Epithelial cell of esophagus (primary cell): Measurements from ENCODE around the gene SNTA1.

Experiments used
- DNase-seq: peaks from one replicate; pipeline ENCODE4 v3.0.0; 2010; ENCODE audit warnings: low read depth
- H3K4me3 ChIP-seq: 2 replicates; pipeline ENCODE4 v1.5.1; 2011; ENCODE audit warnings: mild to moderate bottlenecking, low read length, control low read depth
- TF ChIP-seq, protein P1 (sequence below): IDR thresholded peaks from 2 replicates; pipeline ENCODE4 v1.5.1; 2011; ENCODE audit warnings: low read depth, mild to moderate bottlenecking, low read length, control low read depth, inconsistent platforms; ENCODE audit not compliant: insufficient read depth; ENCODE audit errors: missing control alignments

SNTA1 gene

GRCh38 chr20:33482581-33482980 is 39.0 kb upstream of the SNTA1 start:
- TF ChIP-seq, protein P1, sequence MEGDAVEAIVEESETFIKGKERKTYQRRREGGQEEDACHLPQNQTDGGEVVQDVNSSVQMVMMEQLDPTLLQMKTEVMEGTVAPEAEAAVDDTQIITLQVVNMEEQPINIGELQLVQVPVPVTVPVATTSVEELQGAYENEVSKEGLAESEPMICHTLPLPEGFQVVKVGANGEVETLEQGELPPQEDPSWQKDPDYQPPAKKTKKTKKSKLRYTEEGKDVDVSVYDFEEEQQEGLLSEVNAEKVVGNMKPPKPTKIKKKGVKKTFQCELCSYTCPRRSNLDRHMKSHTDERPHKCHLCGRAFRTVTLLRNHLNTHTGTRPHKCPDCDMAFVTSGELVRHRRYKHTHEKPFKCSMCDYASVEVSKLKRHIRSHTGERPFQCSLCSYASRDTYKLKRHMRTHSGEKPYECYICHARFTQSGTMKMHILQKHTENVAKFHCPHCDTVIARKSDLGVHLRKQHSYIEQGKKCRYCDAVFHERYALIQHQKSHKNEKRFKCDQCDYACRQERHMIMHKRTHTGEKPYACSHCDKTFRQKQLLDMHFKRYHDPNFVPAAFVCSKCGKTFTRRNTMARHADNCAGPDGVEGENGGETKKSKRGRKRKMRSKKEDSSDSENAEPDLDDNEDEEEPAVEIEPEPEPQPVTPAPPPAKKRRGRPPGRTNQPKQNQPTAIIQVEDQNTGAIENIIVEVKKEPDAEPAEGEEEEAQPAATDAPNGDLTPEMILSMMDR, result no peak
- DNase-seq, result no peak
- H3K4me3 ChIP-seq, result no peak overlapping the region

DNA sequence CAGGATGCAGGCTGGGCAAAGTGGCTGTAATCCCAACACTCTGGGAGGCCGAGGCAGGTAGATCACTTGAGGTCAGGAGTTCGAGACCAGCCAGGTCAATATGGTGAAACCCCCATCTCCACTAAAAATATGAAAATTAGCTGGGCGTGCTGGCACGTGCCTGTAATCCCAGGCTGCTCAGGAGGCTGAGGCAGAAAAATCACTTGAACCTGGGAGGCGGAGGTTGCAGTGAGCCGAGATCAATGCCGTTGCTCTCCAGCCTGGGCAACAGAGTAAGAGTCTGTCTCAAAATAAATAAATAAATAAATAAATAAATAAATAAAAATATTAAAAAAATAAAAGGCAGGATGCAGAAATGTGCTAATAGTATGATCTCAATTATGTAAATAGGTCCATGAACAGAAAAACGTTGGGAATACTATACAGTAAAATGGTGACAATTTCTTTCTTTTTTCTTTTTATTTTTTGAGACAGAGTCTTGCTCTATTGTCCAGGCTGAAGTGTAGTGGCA is 37.9 kb upstream of the SNTA1 start:
- no peak for DNase-seq
- TF ChIP-seq, protein P1, result no peak
- H3K4me3 ChIP-seq, result no peak overlapping the region

- TF ChIP-seq, protein P1, result no peak
- no peak for DNase-seq
- no peak overlapping the region for H3K4me3 ChIP-seq
These were observed 36.5 kb upstream of the SNTA1 start for GRCh38 chr20:33480048-33480447.

DNA sequence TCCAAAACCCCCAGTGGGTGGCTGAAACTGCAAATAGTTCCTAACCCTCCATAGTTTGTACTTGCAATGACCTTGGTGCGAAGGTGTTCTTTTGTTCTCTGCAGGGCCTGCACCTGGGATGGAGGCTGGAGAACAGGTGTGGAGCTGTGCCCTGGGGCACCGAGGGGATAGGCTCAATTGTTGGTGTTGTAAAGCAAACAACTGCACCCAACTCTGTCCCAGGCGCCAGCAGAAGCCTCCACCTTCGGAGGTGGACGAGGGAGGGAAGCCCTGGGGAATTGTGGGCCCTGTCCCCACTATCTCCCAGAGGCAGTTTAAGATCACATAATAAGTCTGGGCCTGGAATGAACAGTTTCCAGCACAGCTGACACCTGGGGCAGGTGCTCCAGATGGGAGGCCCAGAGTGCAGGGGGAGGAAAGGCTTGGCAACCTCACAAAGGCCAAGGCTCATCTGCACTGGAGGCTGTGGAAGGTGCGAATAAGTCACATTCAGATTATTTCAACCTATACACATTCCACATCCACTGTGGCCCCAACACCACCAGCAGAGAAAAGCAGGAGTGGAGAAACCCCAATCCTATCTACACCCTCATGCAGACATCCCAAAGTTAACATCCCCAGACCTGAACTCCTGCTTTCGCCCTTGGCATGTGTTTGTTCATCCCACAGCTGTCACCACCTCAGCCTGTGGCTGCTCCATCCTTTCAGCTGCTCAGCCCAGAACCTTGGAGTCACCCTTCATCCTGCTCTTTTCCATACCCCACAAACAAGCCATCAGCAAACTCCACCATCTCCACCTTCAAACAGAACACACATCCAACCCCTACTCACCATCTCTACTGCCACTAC is 34.0 kb upstream of the SNTA1 start:
- no peak overlapping the region for H3K4me3 ChIP-seq
- no peak for DNase-seq
- TF ChIP-seq, protein P1, result no peak

- TF ChIP-seq, protein P1, result no peak
- no peak for DNase-seq
- no peak overlapping the region for H3K4me3 ChIP-seq
These were observed 32.0 kb upstream of the SNTA1 start for GRCh38 chr20:33475381-33476152.

GRCh38 chr20:33474963-33475362 is 31.4 kb upstream of the SNTA1 start:
- H3K4me3 ChIP-seq, result no peak overlapping the region
- no peak for DNase-seq
- TF ChIP-seq, protein P1, result no peak
